ENCODE data around the gene PLXDC2.
"Not testable (repeated sequence)": the region's sequence is repeated elsewhere in the genome, so short reads cannot be mapped to it uniquely, and the experiment has no call there.

PLXDC2 gene

GRCh38 chr10:19999431-19999830, 183.2 kb downstream of the PLXDC2 start:
- TF ChIP-seq, protein P1, sequence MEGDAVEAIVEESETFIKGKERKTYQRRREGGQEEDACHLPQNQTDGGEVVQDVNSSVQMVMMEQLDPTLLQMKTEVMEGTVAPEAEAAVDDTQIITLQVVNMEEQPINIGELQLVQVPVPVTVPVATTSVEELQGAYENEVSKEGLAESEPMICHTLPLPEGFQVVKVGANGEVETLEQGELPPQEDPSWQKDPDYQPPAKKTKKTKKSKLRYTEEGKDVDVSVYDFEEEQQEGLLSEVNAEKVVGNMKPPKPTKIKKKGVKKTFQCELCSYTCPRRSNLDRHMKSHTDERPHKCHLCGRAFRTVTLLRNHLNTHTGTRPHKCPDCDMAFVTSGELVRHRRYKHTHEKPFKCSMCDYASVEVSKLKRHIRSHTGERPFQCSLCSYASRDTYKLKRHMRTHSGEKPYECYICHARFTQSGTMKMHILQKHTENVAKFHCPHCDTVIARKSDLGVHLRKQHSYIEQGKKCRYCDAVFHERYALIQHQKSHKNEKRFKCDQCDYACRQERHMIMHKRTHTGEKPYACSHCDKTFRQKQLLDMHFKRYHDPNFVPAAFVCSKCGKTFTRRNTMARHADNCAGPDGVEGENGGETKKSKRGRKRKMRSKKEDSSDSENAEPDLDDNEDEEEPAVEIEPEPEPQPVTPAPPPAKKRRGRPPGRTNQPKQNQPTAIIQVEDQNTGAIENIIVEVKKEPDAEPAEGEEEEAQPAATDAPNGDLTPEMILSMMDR (IDR thresholded peaks at IDR 0.05; ENCODE audit: control extremely low read depth, extremely low read depth, low read depth, missing control alignments), result no peak
- CTCF ChIA-PET, result interaction anchor here (1.0 kb wide), 1 partner anchor 9 kb away, joined by 3 read pairs; no protein-coding TSS in a partner anchor
- POLR2A ChIA-PET, result no interaction called here
- no peak for DNase-seq (ENCODE audit: extremely low spot score)

GRCh38 chr10:20002026-20002425, 185.8 kb downstream of the PLXDC2 start:
- CTCF ChIA-PET; DNase-seq (ENCODE audit: extremely low spot score); POLR2A ChIA-PET: not testable (repeated sequence)

- TF ChIP-seq, protein P1 (IDR thresholded peaks at IDR 0.05; ENCODE audit: control extremely low read depth, extremely low read depth, low read depth, missing control alignments), result no peak
- ChIA-PET POLR2A (no interaction called here), CTCF (interaction anchor here (0.9 kb wide), 1 partner anchor 9 kb away, joined by 3 read pairs; no protein-coding TSS in a partner anchor)
- no peak for DNase-seq (ENCODE audit: extremely low spot score)
These were observed 186.4 kb downstream of the PLXDC2 start for GRCh38 chr10:20002657-20003056.

GRCh38 chr10:20004087-20004523, 187.9 kb downstream of the PLXDC2 start:
- POLR2A ChIA-PET, result no interaction called here
- CTCF ChIA-PET, result interaction anchor here (1.1 kb wide), 1 partner anchor 18 kb away, joined by 4 read pairs; no protein-coding TSS in a partner anchor
- TF ChIP-seq, protein P1 (IDR thresholded peaks at IDR 0.05; ENCODE audit: control extremely low read depth, extremely low read depth, low read depth, missing control alignments), result no peak
- no peak for DNase-seq (ENCODE audit: extremely low spot score)

DNA sequence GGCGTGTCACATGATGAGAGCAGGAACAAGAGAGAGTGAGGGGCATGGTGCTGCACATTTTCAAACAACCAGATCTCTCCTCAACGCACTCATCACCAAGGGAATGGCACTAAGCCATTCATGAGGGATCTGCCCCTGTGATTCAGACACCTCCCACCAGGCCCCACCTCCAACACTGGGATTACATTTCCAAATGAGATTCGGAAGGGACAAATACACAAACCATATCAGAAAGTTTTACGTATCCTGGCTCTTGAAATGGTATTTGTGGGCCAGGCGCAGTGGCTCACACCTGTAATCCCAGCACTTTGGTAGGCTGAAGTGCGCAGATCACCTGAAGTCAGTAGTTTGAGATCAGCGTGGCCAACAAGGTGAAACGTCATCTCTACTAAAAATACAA, 189.4 kb downstream of the PLXDC2 start:
- TF ChIP-seq, protein P1 (IDR thresholded peaks at IDR 0.05; ENCODE audit: control extremely low read depth, extremely low read depth, low read depth, missing control alignments), result no peak
- DNase-seq (ENCODE audit: extremely low spot score), result no peak
- POLR2A ChIA-PET, result no interaction called here
- CTCF ChIA-PET, result no interaction called here

DNA sequence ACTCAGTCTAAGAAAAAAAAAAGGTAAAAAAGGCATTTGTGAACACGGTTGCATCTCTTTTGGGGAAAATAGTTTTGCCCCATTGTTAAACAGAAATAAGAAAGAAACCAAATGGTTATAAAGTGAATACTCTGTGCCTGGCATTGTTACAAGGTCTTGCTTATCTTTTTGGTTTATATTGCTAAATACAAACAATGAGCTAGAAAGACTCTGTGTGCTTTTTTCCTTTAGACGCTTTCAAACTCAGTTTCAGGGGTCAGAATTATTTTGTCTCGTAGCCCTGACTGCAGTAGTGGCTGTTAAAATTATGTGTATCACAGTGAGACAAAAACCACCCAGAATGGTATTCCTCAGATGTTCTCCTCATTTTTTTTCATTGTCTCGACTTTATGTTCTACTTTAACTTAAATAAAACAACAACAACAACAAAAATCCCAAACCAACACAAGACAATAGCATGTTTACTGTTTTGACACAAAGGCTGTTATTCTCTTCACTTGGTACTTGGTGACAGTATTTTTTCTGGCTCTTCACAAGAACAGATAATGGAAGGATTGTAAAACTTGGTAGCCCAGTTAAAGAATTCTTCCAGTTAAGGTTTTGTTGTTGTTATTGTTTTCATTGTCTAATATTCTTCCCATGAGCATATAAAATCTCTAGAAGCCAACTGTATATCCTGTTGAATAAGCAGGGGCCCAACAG, 190.1 kb downstream of the PLXDC2 start:
- DNase-seq (ENCODE audit: extremely low spot score), result no peak
- ChIA-PET CTCF (interaction anchor here (0.8 kb wide), 1 partner anchor 12 kb away, joined by 3 read pairs; no protein-coding TSS in a partner anchor), POLR2A (no interaction called here)
- TF ChIP-seq, protein P1 (IDR thresholded peaks at IDR 0.05; ENCODE audit: control extremely low read depth, extremely low read depth, low read depth, missing control alignments), result no peak

- POLR2A ChIA-PET, result interaction anchor here (0.6 kb wide), 1 partner anchor 1290 kb away, joined by 8 read pairs; no protein-coding TSS in a partner anchor
- CTCF ChIA-PET, result interaction anchor here (0.9 to 1.2 kb wide), 3 partner anchors 8 to 23 kb away, joined by 3 read pairs; no protein-coding TSS in a partner anchor
- TF ChIP-seq, protein P1 (IDR thresholded peaks at IDR 0.05; ENCODE audit: control extremely low read depth, extremely low read depth, low read depth, missing control alignments), result no peak
- DNase-seq (ENCODE audit: extremely low spot score), result no peak
These were observed 191.2 kb downstream of the PLXDC2 start for GRCh38 chr10:20007426-20007825.

All from GM10248 (cell line).